NCI-H2196 (cell line): ENCODE results near the gene ABCC9.

Experiments
- DNase-seq: peaks from one replicate; lab custom pipeline; 2025; ENCODE audit not compliant: unreplicated experiment; lab: John Stamatoyannopoulos, UW

ABCC9 gene

GRCh38 chr12:21881965-21882364 lies 59.3 kb downstream of the ABCC9 start:
- DNase-seq: no peak

DNA sequence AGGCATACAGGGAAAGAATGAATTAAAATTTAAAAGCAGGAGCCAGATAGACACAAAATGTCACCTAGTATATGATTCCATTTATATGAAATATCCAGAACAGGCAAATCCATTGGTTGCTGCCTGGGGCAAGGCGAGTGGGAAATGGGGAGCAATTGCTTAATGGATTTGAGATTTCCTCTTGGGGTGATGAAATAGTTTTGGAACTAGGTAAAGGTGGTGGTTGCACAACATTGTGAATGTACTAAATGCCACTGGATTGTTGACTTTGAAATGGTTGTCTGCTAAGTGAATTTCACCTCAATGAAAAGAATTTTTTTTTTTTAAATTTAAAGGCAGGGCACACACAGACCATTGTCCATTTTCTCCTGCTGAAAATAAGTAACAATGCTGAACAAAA lies 61.9 kb downstream of the ABCC9 start:
- DNase-seq: no peak

- no peak for DNase-seq
These were observed 63.8 kb downstream of the ABCC9 start for GRCh38 chr12:21877293-21877982.

GRCh38 chr12:21865846-21866245 lies 75.4 kb downstream of the ABCC9 start:
- DNase-seq: no peak

DNA sequence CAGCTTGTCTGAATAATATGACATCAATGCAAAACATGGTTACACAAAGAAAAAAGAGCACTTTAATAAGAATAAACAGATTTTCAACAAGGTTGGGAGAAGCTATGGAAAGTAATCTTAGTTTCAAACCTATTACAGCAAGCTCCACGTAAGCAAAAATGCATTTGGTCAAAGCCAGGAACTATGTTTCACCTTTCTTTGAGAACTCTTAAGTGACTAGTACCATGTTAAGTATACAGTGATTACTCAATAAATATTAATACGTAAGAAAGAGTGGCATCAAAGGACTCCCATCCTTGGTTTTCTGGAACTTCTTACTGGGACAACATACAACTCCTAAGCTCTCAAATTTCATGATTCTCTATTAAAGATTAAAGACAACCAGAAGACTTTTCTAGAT lies 80.7 kb downstream of the ABCC9 start:
- DNase-seq: no peak

- DNase-seq: no peak
These were observed 81.1 kb downstream of the ABCC9 start for GRCh38 chr12:21860128-21860527.

DNA sequence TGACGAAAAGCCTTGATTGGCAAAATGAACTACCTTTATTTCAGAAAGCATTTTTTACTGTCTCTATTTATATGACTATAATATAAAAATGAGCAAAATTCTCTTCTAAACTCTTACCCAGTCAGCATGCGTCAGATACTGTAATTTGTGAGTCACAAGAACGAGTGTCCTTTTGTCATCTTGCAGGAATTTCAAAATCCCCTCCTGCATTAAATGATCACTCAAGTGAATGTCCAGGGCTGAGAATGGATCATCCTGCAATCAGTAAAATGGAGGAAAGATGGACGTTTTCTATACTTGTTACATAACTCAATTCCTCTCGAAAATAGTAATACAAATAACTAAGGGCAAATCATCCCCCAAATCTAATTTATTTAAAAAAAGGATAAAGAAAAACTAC lies 89.0 kb downstream of the ABCC9 start:
- no peak for DNase-seq

DNA sequence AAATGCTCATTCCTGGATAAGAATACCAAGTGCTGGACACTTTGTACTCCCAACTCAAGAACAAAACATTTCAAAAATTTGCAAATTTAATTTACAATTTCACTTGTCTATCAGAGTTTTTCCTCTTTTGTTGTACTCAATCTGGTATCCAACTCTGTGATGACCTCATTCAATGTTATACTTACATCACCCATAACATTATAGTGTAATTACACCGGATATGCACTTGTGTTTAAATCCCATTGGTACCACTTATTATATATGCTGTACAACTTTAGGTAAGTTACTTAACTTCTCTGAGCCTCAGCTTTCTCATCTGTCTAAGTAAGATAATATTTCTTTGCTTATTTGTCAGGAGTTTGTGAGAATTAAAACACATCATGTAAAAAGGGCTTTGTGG lies 90.1 kb downstream of the ABCC9 start:
- DNase-seq: no peak

DNA sequence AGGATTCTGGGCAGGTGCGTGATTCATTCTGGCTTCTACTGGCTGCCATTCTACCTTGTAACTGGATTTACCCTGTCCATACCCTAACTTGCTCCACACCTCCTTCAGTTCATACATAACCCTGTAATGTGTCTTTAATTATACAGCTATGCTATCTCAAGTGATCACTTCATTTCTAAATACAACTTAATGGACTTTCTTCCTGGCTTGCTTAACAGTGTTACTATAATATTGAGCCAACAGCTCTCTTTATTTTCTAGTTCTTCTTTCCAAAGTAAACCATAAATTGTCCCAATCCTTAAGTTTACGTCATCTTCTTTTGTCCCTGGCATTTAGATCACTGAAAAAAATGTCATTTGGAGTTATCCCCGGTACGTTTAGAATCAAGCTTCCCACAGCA lies 90.8 kb downstream of the ABCC9 start:
- no peak for DNase-seq

DNA sequence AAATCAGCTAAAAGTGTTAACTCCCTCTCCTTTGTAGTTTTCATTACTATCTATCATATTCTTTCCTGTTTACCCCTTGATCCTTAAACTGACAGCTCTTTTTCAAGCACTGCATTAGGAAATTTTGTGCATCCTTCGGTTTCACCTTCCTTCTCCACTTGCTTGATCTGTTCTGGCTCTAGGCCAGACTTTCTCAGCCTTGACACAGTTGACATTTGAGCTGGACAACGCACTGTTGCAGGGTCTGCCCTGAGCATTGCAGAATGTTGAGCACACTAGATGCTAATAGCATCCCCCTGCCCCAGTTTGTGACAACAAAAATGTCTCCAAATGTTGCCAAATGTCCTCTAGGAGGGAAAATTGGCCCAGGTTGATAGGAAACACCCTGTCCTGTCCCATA lies 91.3 kb downstream of the ABCC9 start:
- DNase-seq: no peak

DNA sequence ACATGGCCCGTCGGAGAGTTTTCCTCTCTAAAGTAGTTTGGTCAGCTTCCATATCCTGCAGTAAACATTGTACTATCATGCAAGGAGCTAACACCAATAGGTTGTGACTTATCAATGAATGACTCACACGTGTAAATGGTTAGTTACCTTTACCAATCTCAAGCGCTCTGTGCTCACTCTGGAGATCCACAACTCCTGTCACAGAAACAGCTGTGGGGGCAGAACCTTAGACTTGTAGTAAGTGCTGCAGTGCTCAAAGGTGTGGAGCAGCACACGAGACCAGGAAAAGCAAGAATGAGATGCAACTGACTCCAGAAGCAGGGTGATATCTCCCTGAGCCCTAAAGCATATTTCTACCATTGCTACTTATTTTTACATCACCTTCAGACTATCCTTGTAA lies 93.0 kb downstream of the ABCC9 start:
- DNase-seq: no peak

GRCh38 chr12:21843795-21844194 lies 97.4 kb downstream of the ABCC9 start:
- DNase-seq: no peak

- no peak for DNase-seq
These were observed 101.5 kb downstream of the ABCC9 start for GRCh38 chr12:21839776-21840175.

DNA sequence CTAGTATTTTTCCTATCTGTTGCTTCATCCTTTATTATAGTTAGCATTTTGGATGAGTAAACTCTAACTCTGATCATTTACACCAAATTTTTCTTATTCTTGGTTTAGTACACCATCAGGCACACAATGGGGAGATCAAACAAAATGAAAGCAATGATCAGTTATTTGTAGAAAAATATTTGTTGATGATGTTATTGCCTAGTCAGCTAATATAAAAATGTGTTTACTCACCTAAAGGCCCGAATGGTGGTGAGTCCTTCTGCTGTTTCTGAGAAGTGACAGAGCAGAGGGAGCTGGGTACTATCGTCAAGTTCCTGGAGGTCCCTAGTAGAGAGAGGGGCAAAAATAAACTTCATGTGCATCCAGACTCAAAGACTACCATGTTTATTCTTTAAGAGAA lies 103.4 kb downstream of the ABCC9 start:
- no peak for DNase-seq

GRCh38 chr12:21831791-21832344 lies 109.4 kb downstream of the ABCC9 start:
- no peak for DNase-seq

GRCh38 chr12:21828779-21829178 lies 112.4 kb downstream of the ABCC9 start:
- DNase-seq: no peak

- DNase-seq: no peak
These were observed 113.0 kb downstream of the ABCC9 start for GRCh38 chr12:21828136-21828775.

DNA sequence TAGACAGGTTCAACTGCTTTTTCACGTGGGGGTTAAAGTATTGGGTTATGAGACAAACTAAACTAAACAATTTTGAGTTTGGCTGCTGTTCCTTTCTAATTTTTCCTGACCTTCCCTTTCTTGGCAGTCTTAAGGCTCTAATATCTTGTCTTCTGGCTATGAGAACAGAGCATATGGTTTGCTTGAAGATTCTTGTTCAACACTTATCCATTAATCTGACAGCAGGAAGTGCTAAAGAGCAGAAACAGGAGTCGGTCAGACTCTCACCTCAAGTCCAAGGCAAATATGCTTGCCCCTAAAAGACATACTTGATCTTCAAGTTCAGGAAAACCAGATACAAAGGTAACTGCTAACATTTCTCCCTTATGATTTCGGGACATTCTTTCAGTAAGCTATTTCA lies 114.1 kb downstream of the ABCC9 start:
- no peak for DNase-seq

- no peak for DNase-seq
These were observed 114.7 kb downstream of the ABCC9 start for GRCh38 chr12:21826618-21826910.

GRCh38 chr12:21825886-21826617 lies 115.2 kb downstream of the ABCC9 start:
- DNase-seq: no peak

GRCh38 chr12:21823581-21823980 lies 117.6 kb downstream of the ABCC9 start:
- no peak for DNase-seq

DNA sequence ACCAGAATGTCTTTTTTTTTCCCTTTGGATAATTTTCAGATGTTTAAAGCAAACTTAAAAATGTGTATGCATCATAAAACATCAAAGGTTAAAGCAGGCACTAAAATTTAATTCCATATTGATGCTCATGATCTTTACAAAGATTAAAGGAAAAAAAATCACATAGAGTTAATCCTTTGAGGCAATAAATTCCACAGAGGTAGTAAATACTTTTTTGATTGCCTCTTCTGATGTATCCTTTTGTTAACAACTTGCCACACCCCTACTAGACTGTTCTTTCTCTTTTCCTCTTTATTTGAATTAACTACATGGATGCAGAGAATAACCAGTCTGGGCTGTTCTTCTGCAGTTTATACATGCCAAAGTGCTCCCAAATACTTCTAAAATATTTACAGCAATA lies 121.5 kb downstream of the ABCC9 start:
- DNase-seq: no peak
